H1 (cell line): Measurements from ENCODE around the gene MAP7D1. TPM values are rescaled to one million over a fixed set of nuclear protein-coding genes. Genes with fewer than 3 reads are reported as not detected.

ENCODE experiments used
- CTCF ChIA-PET: fragments of 300-600 bp; sonication (Branson Sonifier 250); formaldehyde crosslinking; loops from one replicate; lab custom pipeline; 2021; ENCODE audit not compliant: partially characterized antibody; lab: Charles Lee
- POLR2A ChIA-PET: fragments of 300-600 bp; sonication (Branson Sonifier 250); formaldehyde crosslinking; loops from one replicate; lab custom pipeline; 2021; ENCODE audit warnings: inconsistent platforms; ENCODE audit not compliant: partially characterized antibody; lab: Charles Lee
- DNase-seq, 2 experiments: peaks; one replicate each; pipeline versions ENCODE4 v3.0.0 to v3.0.0-alpha.2; 2010 to 2022; ENCODE audit warnings: low spot score in 2 of 2, low read depth in 1 of 2, mixed read lengths in 1 of 2
- FAIRE-seq: peaks from 2 replicates; lab custom pipeline; 2011; peaks lifted over from hg19 to GRCh38; lab: Jason Lieb, UNC
- H2AFZ ChIP-seq: 2 replicates; pipeline ENCODE4 v1.8.1; 2012; ENCODE audit warnings: low read length, inconsistent platforms
- H2AK5ac ChIP-seq: 2 replicates; pipeline ENCODE4 v1.6.1; 2013; ENCODE audit warnings: low read depth, low read length
- H2BK120ac ChIP-seq: replicated peaks from 2 replicates; pipeline ENCODE3; 2013; ENCODE audit warnings: low read depth, low read length, inconsistent platforms
- H2BK12ac ChIP-seq: 2 replicates; pipeline ENCODE4 v1.6.1; 2013; ENCODE audit warnings: low read depth, low read length
- H2BK15ac ChIP-seq: 2 replicates; pipeline ENCODE4 v1.6.1; 2013; ENCODE audit warnings: low read length
- H2BK20ac ChIP-seq: 2 replicates; pipeline ENCODE4 v1.6.1; 2013; ENCODE audit warnings: low read length
- H2BK5ac ChIP-seq: 2 replicates; pipeline ENCODE4 v1.6.1; 2013; ENCODE audit warnings: low read depth, low read length
- H3K14ac ChIP-seq: 2 replicates; pipeline ENCODE4 v1.6.1; 2013; ENCODE audit warnings: inconsistent platforms; ENCODE audit not compliant: insufficient read length
- H3K18ac ChIP-seq: 2 replicates; pipeline ENCODE4 v1.6.1; 2013; ENCODE audit warnings: low read length; ENCODE audit errors: extremely low read depth
- H3K23ac ChIP-seq: 2 replicates; pipeline ENCODE4 v1.6.1; 2013; ENCODE audit warnings: inconsistent platforms; ENCODE audit not compliant: insufficient read length
- H3K23me2 ChIP-seq: 2 replicates; pipeline ENCODE4 v1.6.1; 2013; ENCODE audit warnings: low read depth, low read length
- H3K27ac ChIP-seq: 2 replicates; pipeline ENCODE4 v1.6.1; 2011; ENCODE audit warnings: low read depth, low read length, inconsistent platforms
- H3K27me3 ChIP-seq, 4 experiments: replicated peaks in 1 of 4; 1 replicate in 1 of 4; 2 replicates in 3 of 4; pipeline versions ENCODE4 v1.6.1 to v1.8.1; 2011 to 2013; ENCODE audit warnings: low read length in 3 of 4, mild to moderate bottlenecking in 3 of 4, inconsistent platforms in 2 of 4, mixed read lengths in 2 of 4, moderate library complexity in 1 of 4; ENCODE audit not compliant: control insufficient read depth in 3 of 4, insufficient read depth in 3 of 4; ENCODE audit errors: extremely low read depth in 1 of 4
- H3K36me3 ChIP-seq, 4 experiments: 2 replicates each; pipeline versions ENCODE4 v1.6.1 to v1.8.1; 2011 to 2013; ENCODE audit warnings: mild to moderate bottlenecking in 4 of 4, low read length in 3 of 4, moderate library complexity in 2 of 4, control low read depth in 1 of 4, inconsistent platforms in 1 of 4; ENCODE audit not compliant: insufficient read depth in 4 of 4, control insufficient read depth in 2 of 4
- H3K4ac ChIP-seq: replicated peaks from 2 replicates; pipeline ENCODE3; 2013; ENCODE audit warnings: low read length, low read depth, mixed read lengths, inconsistent platforms; ENCODE audit not compliant: insufficient read length
- H3K4me1 ChIP-seq, 4 experiments: replicated peaks in 1 of 4; 1 replicate in 1 of 4; 2 replicates in 3 of 4; pipeline versions ENCODE4 v1.6.1 to v1.8.1; 2011 to 2013; ENCODE audit warnings: low read length in 3 of 4, inconsistent platforms in 2 of 4, mixed read lengths in 1 of 4; ENCODE audit not compliant: insufficient read depth in 4 of 4, control insufficient read depth in 3 of 4
- H3K4me2 ChIP-seq, 2 experiments: 2 replicates each; pipeline versions ENCODE4 v1.6.1 to v1.8.1; 2011 to 2013; ENCODE audit warnings: low read depth in 2 of 2, low read length in 2 of 2, control low read depth in 1 of 2, inconsistent platforms in 1 of 2, mild to moderate bottlenecking in 1 of 2; ENCODE audit not compliant: insufficient read depth in 1 of 2
- H3K4me3 ChIP-seq, 4 experiments: fragments of 200-600, 300-600 bp in 1 of 4; sonication (generic), shearing (Covaris generic), sonication (Bioruptor Twin) in 1 of 4; 2 replicates each; pipeline versions ENCODE4 v1.5.1 to v1.8.1; 2011 to 2016; ENCODE audit warnings: low read length in 4 of 4, low read depth in 3 of 4, control low read depth in 2 of 4, inconsistent platforms in 2 of 4, mild to moderate bottlenecking in 2 of 4, mixed read lengths in 1 of 4, moderate library complexity in 1 of 4; ENCODE audit not compliant: insufficient read depth in 2 of 4; ENCODE audit errors: extremely low read depth in 1 of 4
- H3K56ac ChIP-seq: replicated peaks from 2 replicates; pipeline ENCODE3; 2013; ENCODE audit warnings: low read depth, mild to moderate bottlenecking, mixed read lengths, low read length, inconsistent platforms; ENCODE audit not compliant: insufficient read length
- H3K79me1 ChIP-seq: 2 replicates; pipeline ENCODE4 v1.6.1; 2013; ENCODE audit warnings: low read depth, low read length, control low read depth
- H3K79me2 ChIP-seq, 2 experiments: 2 replicates each; pipeline versions ENCODE4 v1.6.1 to v1.8.1; 2012 to 2013; ENCODE audit warnings: low read length in 2 of 2, mild to moderate bottlenecking in 2 of 2, inconsistent platforms in 1 of 2; ENCODE audit not compliant: insufficient read depth in 2 of 2, control insufficient read depth in 1 of 2
- H3K9ac ChIP-seq, 4 experiments: replicated peaks in 1 of 4; 1 replicate in 1 of 4; 2 replicates in 3 of 4; pipeline versions ENCODE4 v1.6.1 to v1.8.1; 2011 to 2013; ENCODE audit warnings: low read depth in 3 of 4, low read length in 3 of 4, control low read depth in 2 of 4, mild to moderate bottlenecking in 2 of 4, moderate library complexity in 2 of 4, inconsistent platforms in 1 of 4; ENCODE audit errors: extremely low read depth in 1 of 4
- H3K9me3 ChIP-seq, 2 experiments: 2 replicates each; pipeline versions ENCODE4 v1.6.1 to v1.8.1; 2012 to 2013; ENCODE audit warnings: mild to moderate bottlenecking in 2 of 2, moderate library complexity in 2 of 2, control low read depth in 1 of 2, inconsistent platforms in 1 of 2, low read depth in 1 of 2, low read length in 1 of 2, mixed read lengths in 1 of 2; ENCODE audit not compliant: insufficient read depth in 2 of 2
- H4K20me1 ChIP-seq, 2 experiments: replicated peaks in 1 of 2; 2 replicates each; pipeline versions ENCODE3 to v1.8.1; 2011 to 2013; ENCODE audit warnings: inconsistent platforms in 2 of 2, low read length in 2 of 2, mild to moderate bottlenecking in 1 of 2; ENCODE audit not compliant: insufficient read depth in 2 of 2, control insufficient read depth in 1 of 2
- H4K5ac ChIP-seq: 2 replicates; pipeline ENCODE4 v1.6.1; 2013; ENCODE audit warnings: low read length, low read depth, mixed read lengths, inconsistent platforms; ENCODE audit not compliant: insufficient read length
- H4K8ac ChIP-seq: 2 replicates; pipeline ENCODE4 v1.8.0; 2013; ENCODE audit warnings: mild to moderate bottlenecking, moderate library complexity, low read length, inconsistent platforms; ENCODE audit not compliant: insufficient read depth; ENCODE audit errors: extremely low read depth
- H4K91ac ChIP-seq: replicated peaks from 2 replicates; pipeline ENCODE3; 2013; ENCODE audit warnings: low read length, mixed read lengths, inconsistent platforms; ENCODE audit not compliant: insufficient read length
- CTCF ChIP-seq, 3 experiments: IDR thresholded peaks; 1 replicate in 2 of 3; 2 replicates in 1 of 3; pipeline versions ENCODE4 v1.5.1 to v1.6.1; 2011; ENCODE audit warnings: low read length in 3 of 3, mild to moderate bottlenecking in 3 of 3, inconsistent platforms in 2 of 3, low read depth in 1 of 3, moderate library complexity in 1 of 3; ENCODE audit not compliant: insufficient read depth in 1 of 3; ENCODE audit errors: control extremely low read depth in 1 of 3
- RAD21 ChIP-seq, 2 experiments: IDR thresholded peaks in 1 of 2; conservative IDR thresholded peaks in 1 of 2; 2 replicates each; pipeline ENCODE4 v1.6.1; 2011; ENCODE audit warnings: low read depth in 2 of 2, low read length in 2 of 2, improper control_type of control experiment in 1 of 2, inconsistent platforms in 1 of 2, mild to moderate bottlenecking in 1 of 2, moderate library complexity in 1 of 2
- RFX5 ChIP-seq: IDR thresholded peaks from 2 replicates; pipeline ENCODE4 v1.6.1; 2011; ENCODE audit warnings: low read depth, low read length, improper control_type of control experiment, borderline replicate concordance
- TAF7 ChIP-seq: optimal IDR thresholded peaks from 2 replicates; pipeline ENCODE3; 2011; ENCODE audit warnings: low read depth, mild to moderate bottlenecking, inconsistent platforms, low read length, moderate library complexity, borderline replicate concordance
- WGBS, 2 experiments: shearing (Covaris generic) in 1 of 2; methylation state at CpG; one replicate each; pipeline versions ENCODE4 v1.1.6 to v1.1.7; 2013 to 2015; ENCODE audit warnings: low lambda C conversion rate in 2 of 2, mixed read lengths in 2 of 2, inconsistent platforms in 1 of 2, low coverage in 1 of 2, missing lambda C conversion rate in 1 of 2; ENCODE audit not compliant: insufficient replicate concordance in 2 of 2, insufficient coverage in 1 of 2, insufficient read length in 1 of 2; ENCODE audit errors: extremely low coverage in 1 of 2, missing lambda C conversion rate in 1 of 2; 5-methylcytosine and 5-hydroxymethylcytosine counted together
- polyA plus RNA-seq, 7 experiments: library from polyadenylated mRNA; depleted of rRNA in 3 of 7; stranded (reverse) in 5 of 7; unstranded in 2 of 7; fragments of >200 nt in 5 of 7; fragments of 200-250 nt in 2 of 7; gene quantifications; 1 replicate in 5 of 7; 2 replicates in 1 of 7; 4 replicates in 1 of 7; pipeline versions ENCODE4 v1.2.1 to v1.2.3, GENCODE V29; 2011 to 2013; ENCODE audit warnings: missing spikeins in 2 of 7, mixed read lengths in 2 of 7
- total RNA-seq: library from RNA; stranded (reverse); fragmentation: NEBNext Ultra II Directional; extraction: Animal tissue kit (Norgen Biotek cat#: 25700); gene quantifications from 2 replicates; pipeline ENCODE4 v1.2.1, GENCODE V29; 2021

The MAP7D1 gene
- total and polyA plus RNA-seq, 2 of the 8 experiments (the other 6 are each of a cell fraction or from before 2014, with no cell fraction given) = 18.2 to 52.4 TPM

GRCh38 chr1:36134505-36135329, 21.2 kb upstream of the MAP7D1 start:
- no peak overlapping the region for H4K5ac ChIP-seq
- ChIA-PET CTCF (interaction anchor here (0.7 to 20.9 kb wide), 37 partner anchors 9 to 278 kb away, joined by 3 to 738 read pairs (median 4); partner anchors contain the start of genes ADPRS, MAP7D1, SH3D21 and THRAP3), POLR2A (interaction anchor here (0.6 to 9.3 kb wide), 5 partner anchors 9 to 78 kb away, joined by 3 to 61 read pairs (median 6); partner anchors contain the start of gene TRAPPC3)
- no peak overlapping the region for H3K14ac ChIP-seq
- H2AFZ ChIP-seq = no peak overlapping the region
- H3K23me2 ChIP-seq = no peaks in the 10 kb centered on the region
- H2BK120ac ChIP-seq = no peak overlapping the region
- H4K20me1 ChIP-seq = peaks cover 0 to 2% of the 10 kb centered on the region in 2 experiments
- no peak overlapping the region for H3K23ac ChIP-seq
- no peak overlapping the region for H3K27ac ChIP-seq
- no peak overlapping the region for H3K4me3 ChIP-seq
- no peak overlapping the region for H4K91ac ChIP-seq
- H3K56ac ChIP-seq = no peak overlapping the region
- peak in 1 of 2 experiments; percentile 90 for DNase-seq
- H2AK5ac ChIP-seq = no peak overlapping the region
- peak; percentile 60 for FAIRE-seq
- no peak overlapping the region for H2BK5ac ChIP-seq
- H2BK20ac ChIP-seq = no peak overlapping the region; the same call in 1 of the 2 replicates
- H4K8ac ChIP-seq = 0 out of 2 replicates have a peak overlapping the region, but pooled peaks have one; percentile 45
- H2BK12ac ChIP-seq = no peak overlapping the region
- H2BK15ac ChIP-seq = no peak overlapping the region; the same call in 1 of the 2 replicates
- H3K4me1 ChIP-seq = peaks cover 0 to 2% (median 0%) of the 10 kb centered on the region in 4 experiments; a peak in 2 of 7 replicates
- TF ChIP-seq TAF7 (no peak), CTCF (IDR thresholded peaks at IDR 0.05; ENCODE audit: control extremely low read depth in 1 of 3, insufficient read depth in 1 of 3, low read depth in 1 of 3, low read length in 3 of 3) (peak; percentile 77 to 91 (median 83)), RFX5 (no peak), RAD21 (IDR thresholded peaks at IDR 0.05 in 1 of 2, conservative IDR thresholded peaks at IDR 0.05 in 1 of 2; ENCODE audit: low read depth in 2 of 2, low read length in 2 of 2) (peak; percentile 90 to 92)
- H3K79me1 ChIP-seq = no peaks in the 10 kb centered on the region
- H3K9ac ChIP-seq = no peak overlapping the region
- H3K27me3 ChIP-seq = no peaks in the 10 kb centered on the region
- peaks cover 0 to 3% (median 0%) of the 10 kb centered on the region in 4 experiments; a peak in 4 of 8 replicates for H3K36me3 ChIP-seq
- 72% methylated on average over 7 of the region's 7 CpGs; no CpG with 5 or more reads in 1 of the 2 experiments for WGBS, 2 experiments
- H3K4me2 ChIP-seq = no peak overlapping the region
- H3K18ac ChIP-seq = no peak overlapping the region
- no peaks in the 10 kb centered on the region for H3K79me2 ChIP-seq
- no peak overlapping the region for H3K4ac ChIP-seq
- no peaks in the 10 kb centered on the region for H3K9me3 ChIP-seq
